Measurements from ENCODE around the gene AGPAT3.

The AGPAT3 gene

DNA sequence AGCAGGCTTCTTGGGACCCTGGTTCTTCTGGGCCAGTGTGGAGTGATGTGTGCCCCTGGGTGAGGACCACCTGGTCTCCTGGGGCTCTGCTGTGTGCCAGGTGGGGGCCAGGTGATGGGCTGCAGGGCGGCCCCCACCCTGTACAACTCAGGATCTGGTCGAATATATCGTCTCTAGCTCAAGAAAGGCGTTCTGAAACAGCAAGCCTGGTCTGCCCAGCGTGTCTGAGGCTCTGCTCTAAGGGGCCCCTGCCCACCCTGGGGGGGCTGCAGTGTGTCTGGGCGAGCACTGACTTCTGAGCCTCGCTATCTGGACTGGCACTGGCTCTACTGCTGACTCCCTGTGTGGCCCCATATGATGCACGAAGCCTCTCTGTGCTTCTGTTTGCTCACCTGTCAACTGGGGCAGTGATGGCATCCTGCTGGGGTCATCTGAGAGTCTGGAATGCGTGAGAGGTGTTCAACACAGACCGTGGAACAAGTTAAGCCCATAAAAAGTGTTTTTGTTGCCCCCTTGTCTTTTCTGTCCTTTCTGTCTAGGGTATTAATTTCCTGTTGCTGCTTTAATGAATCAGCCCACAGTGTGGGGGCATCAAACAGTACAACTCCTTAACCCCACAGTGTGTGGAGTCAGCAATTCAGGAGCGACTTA lies 91.1 kb downstream of the AGPAT3 start:
- Histone ChIP-seq H3K9me3 (ENCODE audit: control insufficient read depth, low read length) (no peaks in the 10 kb centered on the region), H3K36me3 (ENCODE audit: control insufficient read depth, insufficient read depth, low read length) (peaks cover 5% of the 10 kb centered on the region), H3K4me1 (ENCODE audit: control insufficient read depth, insufficient read depth, low read length) (peaks cover 24% of the 10 kb centered on the region), H3K4me3 (ENCODE audit: low read length) (no peak overlapping the region), H3K27me3 (ENCODE audit: control insufficient read depth, insufficient read depth, low read length) (no peaks in the 10 kb centered on the region), H3K9ac (ENCODE audit: low read length) (no peak overlapping the region)

DNA sequence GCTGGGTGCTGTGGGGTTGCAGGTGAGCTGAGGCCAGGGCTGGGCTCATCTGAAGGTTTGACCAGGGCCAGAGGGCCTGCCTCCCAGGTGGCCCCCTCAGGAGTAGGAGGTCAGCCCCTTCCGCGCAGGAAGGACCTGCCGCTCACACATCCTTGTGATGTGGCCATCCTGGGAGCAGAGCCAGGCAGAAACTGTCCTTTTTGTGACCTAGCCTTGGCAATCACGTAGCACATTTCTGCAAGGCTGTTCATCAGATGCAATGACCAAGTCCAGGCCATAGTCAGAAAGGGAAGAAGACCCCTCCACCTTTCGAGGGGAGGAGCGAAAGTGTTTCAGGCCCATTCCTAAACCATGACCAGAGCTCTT lies 91.6 kb downstream of the AGPAT3 start:
- H3K27me3 ChIP-seq (ENCODE audit: control insufficient read depth, insufficient read depth, low read length), result no peaks in the 10 kb centered on the region
- no peaks in the 10 kb centered on the region for H3K9me3 ChIP-seq (ENCODE audit: control insufficient read depth, low read length)
- peaks cover 22% of the 10 kb centered on the region for H3K4me1 ChIP-seq (ENCODE audit: control insufficient read depth, insufficient read depth, low read length)
- H3K4me3 ChIP-seq (ENCODE audit: low read length), result no peak overlapping the region
- H3K9ac ChIP-seq (ENCODE audit: low read length), result no peak overlapping the region
- H3K36me3 ChIP-seq (ENCODE audit: control insufficient read depth, insufficient read depth, low read length), result peaks cover 5% of the 10 kb centered on the region

DNA sequence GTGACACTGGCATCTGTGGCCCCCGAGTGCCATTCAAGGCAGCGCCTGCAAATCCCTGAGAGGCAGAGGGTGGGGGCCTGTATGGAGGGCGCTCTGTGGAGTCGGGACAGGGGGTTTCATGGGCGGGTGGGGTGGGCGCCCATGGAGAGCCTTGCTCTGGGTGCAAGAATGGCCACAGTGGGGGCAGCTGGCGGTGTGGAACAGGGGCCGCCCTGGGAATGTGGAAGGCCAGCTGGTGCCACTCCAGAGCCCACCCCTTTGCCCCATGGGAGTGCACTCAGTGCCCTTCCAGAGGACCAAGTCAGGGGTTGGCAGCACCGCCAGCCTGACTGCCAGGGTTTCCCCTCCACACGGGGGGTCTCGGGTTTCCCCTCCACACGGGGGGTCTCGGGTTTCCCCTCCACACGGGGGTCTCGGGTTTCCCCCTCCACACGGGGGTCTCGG lies 92.1 kb downstream of the AGPAT3 start:
- no peak overlapping the region for H3K4me3 ChIP-seq (ENCODE audit: low read length)
- no peaks in the 10 kb centered on the region for H3K9me3 ChIP-seq (ENCODE audit: control insufficient read depth, low read length)
- H3K4me1 ChIP-seq (ENCODE audit: control insufficient read depth, insufficient read depth, low read length), result peaks cover 17% of the 10 kb centered on the region
- H3K27me3 ChIP-seq (ENCODE audit: control insufficient read depth, insufficient read depth, low read length), result no peaks in the 10 kb centered on the region
- no peak overlapping the region for H3K9ac ChIP-seq (ENCODE audit: low read length)
- peaks cover 5% of the 10 kb centered on the region for H3K36me3 ChIP-seq (ENCODE audit: control insufficient read depth, insufficient read depth, low read length)

DNA sequence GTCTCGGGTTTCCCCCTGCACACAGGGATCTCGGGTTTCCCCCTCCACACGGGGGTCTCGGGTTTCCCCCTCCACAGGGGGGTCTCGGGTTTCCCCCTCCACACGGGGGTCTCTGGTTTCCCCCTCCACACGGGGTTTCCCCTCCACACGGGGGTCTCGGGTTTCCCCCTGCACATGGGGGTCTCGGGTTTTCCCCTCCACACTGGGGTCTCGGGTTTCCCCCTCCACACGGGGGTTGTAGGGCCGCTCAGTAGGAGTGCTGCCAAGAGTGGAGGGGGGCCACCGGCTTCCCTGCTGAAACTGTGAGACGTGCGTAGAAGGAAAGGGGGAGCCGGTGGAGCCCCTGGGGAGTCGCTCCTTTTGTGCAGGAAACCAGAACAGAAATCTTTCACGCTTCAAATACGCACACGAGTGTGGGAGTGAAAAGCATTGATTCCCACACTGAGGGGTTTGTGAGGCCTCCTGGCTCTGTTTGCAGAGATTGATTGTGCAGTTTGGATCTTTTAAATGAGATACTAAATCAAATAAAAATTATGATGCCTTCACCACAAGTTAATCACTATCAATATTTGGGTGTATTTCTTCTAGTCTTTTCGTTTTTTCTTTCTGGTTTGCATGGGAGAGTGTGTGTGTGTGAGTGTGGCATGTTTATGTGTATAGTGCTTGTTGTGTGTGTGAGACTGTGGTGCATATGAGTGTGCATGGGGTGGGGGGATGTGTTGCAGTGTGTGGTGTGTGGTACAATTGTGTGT lies 92.8 kb downstream of the AGPAT3 start:
- Histone ChIP-seq H3K9me3 (ENCODE audit: control insufficient read depth, low read length) (no peaks in the 10 kb centered on the region), H3K9ac (ENCODE audit: low read length) (no peak overlapping the region), H3K36me3 (ENCODE audit: control insufficient read depth, insufficient read depth, low read length) (peaks cover 5% of the 10 kb centered on the region), H3K4me3 (ENCODE audit: low read length) (no peak overlapping the region), H3K27me3 (ENCODE audit: control insufficient read depth, insufficient read depth, low read length) (no peaks in the 10 kb centered on the region), H3K4me1 (ENCODE audit: control insufficient read depth, insufficient read depth, low read length) (peaks cover 11% of the 10 kb centered on the region)

DNA sequence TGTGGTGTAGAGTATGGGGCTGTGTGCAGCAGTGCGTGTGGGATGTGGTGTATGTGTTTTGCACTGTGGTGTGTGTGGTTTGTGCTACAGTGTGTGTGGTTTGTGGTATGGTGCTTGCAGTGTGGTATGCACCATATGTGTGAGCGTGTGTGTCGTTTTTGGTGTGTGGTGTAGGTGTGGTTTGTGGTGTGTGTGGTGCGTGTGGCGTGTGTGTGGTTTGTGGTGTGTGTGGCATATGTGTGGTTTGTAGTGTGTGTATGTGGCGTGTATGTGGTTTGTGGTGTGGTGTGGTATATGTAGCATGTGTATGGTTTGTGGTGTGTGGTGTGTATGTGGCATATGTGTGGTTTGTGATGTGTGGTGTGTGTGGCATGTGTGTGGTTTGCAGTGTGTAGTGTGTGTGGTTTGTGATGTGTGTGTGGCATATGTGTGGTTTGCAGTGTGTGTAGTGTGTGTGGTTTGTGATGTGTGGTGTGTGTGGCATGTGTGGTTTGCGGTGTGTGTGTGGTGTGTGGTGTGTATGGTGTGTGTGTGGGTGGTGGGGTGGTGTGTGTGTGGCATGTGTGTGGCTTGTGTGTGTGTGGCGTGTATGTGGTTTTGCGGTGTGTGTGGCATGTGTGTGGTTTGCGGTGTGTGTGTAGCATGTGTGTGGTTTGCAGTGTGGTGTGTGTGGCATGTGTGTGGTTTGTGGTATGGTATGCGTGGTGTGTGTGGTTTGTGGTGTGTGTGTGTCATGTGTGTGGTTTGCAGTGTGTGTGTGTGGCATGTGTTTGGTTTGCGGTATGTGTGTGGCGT lies 93.5 kb downstream of the AGPAT3 start:
- peaks cover 5% of the 10 kb centered on the region for H3K36me3 ChIP-seq (ENCODE audit: control insufficient read depth, insufficient read depth, low read length)
- H3K4me3 ChIP-seq (ENCODE audit: low read length), result no peak overlapping the region
- no peaks in the 10 kb centered on the region for H3K27me3 ChIP-seq (ENCODE audit: control insufficient read depth, insufficient read depth, low read length)
- H3K9me3 ChIP-seq (ENCODE audit: control insufficient read depth, low read length), result no peaks in the 10 kb centered on the region
- H3K9ac ChIP-seq (ENCODE audit: low read length), result no peak overlapping the region
- peaks cover 5% of the 10 kb centered on the region for H3K4me1 ChIP-seq (ENCODE audit: control insufficient read depth, insufficient read depth, low read length)

DNA sequence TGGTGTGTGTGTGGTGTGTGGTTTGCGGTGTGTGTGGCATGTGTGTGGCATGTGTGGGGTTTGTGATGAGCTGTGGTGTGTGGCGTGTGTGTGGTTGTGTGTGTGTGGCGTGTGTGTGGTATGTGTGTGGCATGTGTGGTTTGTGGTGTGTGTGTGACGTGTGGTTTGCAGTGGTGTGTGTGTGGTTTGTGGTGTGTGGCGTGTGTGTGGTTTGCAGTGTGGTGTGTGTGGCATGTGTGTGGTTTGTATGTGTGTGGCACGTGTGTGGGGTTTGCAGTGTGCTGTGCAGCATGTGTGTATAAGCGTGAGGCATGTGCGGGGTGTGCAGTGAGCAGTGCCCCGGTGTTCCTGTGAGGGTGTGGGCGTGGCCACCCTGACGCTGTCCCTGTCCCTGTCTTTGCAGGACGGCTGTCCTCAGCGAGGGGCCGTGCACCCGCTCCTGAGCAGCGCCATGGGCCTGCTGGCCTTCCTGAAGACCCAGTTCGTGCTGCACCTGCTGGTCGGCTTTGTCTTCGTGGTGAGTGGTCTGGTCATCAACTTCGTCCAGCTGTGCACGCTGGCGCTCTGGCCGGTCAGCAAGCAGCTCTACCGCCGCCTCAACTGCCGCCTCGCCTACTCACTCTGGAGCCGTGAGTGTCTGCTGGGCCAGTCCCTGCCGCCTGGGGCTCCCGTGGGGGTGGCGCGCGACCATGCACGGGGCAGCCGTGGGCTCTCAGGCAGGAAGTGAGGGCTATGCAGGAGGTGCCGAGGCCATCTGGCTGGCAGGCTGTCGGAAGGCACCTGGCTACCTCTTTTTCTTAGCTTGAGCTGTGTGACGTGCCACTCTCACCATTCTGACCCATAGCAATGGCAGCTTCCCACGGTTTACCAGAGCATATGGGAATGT lies 94.5 kb downstream of the AGPAT3 start:
- Histone ChIP-seq H3K9me3 (ENCODE audit: control insufficient read depth, low read length) (no peaks in the 10 kb centered on the region), H3K4me3 (ENCODE audit: low read length) (no peak overlapping the region), H3K36me3 (ENCODE audit: control insufficient read depth, insufficient read depth, low read length) (peaks cover 5% of the 10 kb centered on the region), H3K4me1 (ENCODE audit: control insufficient read depth, insufficient read depth, low read length) (no peaks in the 10 kb centered on the region), H3K27me3 (ENCODE audit: control insufficient read depth, insufficient read depth, low read length) (no peaks in the 10 kb centered on the region), H3K9ac (ENCODE audit: low read length) (no peak overlapping the region)

DNA sequence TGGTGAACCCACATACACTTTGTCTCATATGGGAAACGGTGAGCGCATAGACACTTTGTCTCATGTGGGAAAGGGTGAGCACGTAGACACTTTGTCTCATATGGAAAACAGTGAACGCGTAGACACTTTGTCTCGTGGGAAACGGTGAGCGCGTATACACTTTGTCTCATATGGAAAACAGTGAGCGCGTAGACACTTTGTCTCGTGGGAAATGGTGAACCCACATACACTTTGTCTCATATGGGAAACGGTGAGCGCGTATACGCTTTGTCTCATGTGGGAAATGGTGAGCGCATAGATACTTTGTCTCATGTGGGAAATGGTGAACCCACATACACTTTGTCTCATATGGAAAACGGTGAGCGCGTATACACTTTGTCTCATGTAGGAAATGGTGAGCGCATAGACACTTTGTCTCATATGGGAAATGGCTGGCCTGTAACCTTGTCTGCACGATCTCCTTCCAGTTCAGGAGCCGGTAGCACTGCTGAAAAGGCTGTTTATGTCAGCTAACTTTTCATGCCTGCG lies 96.4 kb downstream of the AGPAT3 start:
- H3K9ac ChIP-seq (ENCODE audit: low read length), result no peak overlapping the region
- no peak overlapping the region for H3K4me3 ChIP-seq (ENCODE audit: low read length)
- H3K27me3 ChIP-seq (ENCODE audit: control insufficient read depth, insufficient read depth, low read length), result no peaks in the 10 kb centered on the region
- no peaks in the 10 kb centered on the region for H3K4me1 ChIP-seq (ENCODE audit: control insufficient read depth, insufficient read depth, low read length)
- H3K9me3 ChIP-seq (ENCODE audit: control insufficient read depth, low read length), result no peaks in the 10 kb centered on the region
- H3K36me3 ChIP-seq (ENCODE audit: control insufficient read depth, insufficient read depth, low read length), result peaks cover 5% of the 10 kb centered on the region

DNA sequence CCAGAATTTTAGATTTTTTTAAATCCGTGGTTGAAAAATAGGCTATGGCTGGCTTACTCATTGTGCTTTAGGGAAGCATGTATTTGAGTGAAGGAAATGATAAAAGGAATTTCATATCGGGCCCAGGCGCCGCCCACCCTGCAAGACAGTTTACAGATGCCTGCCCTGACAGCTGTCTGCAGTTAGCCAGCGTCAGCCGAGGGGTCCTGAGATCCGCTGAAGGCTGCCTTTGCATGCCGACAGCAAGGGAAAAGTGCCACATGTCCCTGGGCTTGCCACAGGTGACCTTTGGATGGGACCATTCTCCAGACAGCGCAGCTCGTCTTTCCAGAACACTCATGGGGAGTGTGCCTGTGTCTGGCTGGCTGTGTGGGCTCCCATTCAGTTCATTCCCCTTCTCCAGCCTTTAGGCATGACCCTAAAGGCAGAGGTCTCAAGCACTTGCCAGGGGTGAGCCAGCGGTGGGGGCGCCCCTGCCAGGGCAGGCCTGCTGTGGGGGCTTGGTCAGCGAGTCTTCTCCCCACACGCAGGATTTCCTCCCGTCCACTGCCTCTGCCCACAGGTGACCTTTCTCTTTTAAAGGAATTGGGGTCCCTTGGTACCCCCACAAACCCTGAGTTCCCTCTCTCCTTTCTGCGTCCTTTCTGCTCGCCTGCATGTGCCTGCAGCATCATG lies 101.0 kb downstream of the AGPAT3 start:
- Histone ChIP-seq H3K36me3 (ENCODE audit: control insufficient read depth, insufficient read depth, low read length) (peaks cover under 1% of the 10 kb centered on the region), H3K4me3 (ENCODE audit: low read length) (no peak overlapping the region), H3K27me3 (ENCODE audit: control insufficient read depth, insufficient read depth, low read length) (no peaks in the 10 kb centered on the region), H3K4me1 (ENCODE audit: control insufficient read depth, insufficient read depth, low read length) (no peaks in the 10 kb centered on the region), H3K9me3 (ENCODE audit: control insufficient read depth, low read length) (no peaks in the 10 kb centered on the region), H3K9ac (ENCODE audit: low read length) (no peak overlapping the region)

DNA sequence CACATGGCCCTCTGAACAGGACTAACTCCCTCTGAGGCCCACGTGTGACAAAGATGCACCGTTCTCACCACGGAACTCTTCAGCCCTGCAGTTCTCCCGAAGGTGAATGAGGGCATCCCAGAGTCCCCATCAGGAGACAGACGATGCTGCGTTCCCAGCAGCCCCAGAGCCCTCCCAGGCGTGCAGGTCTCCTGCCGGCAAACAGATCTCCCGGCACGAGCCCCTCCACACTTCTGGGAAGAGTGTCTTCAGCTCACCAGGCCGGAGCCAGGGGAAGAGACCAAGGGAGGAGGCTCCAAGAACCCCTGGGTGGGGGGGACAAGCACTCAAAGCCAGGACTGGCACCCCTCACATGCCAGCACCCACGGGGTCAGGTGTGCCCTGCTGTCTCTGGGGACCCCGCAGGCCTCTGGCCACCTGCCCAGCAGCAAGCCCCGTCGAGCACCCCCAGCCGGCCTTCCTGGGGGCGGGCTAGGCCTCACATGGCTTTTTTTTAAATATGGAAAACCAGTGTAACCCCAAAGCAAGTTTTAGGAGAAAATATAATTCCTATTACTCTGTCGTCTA lies 102.0 kb downstream of the AGPAT3 start:
- no peak overlapping the region for H3K9ac ChIP-seq (ENCODE audit: low read length)
- H3K4me1 ChIP-seq (ENCODE audit: control insufficient read depth, insufficient read depth, low read length), result no peaks in the 10 kb centered on the region
- H3K36me3 ChIP-seq (ENCODE audit: control insufficient read depth, insufficient read depth, low read length), result peaks cover 9% of the 10 kb centered on the region
- H3K4me3 ChIP-seq (ENCODE audit: low read length), result no peak overlapping the region
- no peaks in the 10 kb centered on the region for H3K9me3 ChIP-seq (ENCODE audit: control insufficient read depth, low read length)
- H3K27me3 ChIP-seq (ENCODE audit: control insufficient read depth, insufficient read depth, low read length), result no peaks in the 10 kb centered on the region

DNA sequence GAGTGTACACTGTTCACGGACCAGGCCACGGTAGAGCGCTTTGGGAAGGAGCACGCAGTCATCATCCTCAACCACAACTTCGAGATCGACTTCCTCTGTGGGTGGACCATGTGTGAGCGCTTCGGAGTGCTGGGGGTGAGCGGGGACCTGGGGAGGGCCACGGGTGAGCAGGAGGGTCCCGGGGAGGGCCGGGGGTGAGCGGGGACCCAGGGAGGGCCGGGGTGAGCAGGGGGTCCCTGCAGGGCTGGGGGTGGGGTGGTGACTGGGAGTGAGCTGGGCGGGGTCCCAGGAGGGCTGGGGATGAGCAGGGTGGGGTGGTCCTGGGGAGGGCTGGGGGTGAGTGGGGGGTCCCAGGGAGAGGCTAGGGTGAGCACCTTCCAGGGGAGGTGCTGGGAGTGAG lies 103.0 kb downstream of the AGPAT3 start:
- Histone ChIP-seq H3K36me3 (ENCODE audit: control insufficient read depth, insufficient read depth, low read length) (peaks cover 9% of the 10 kb centered on the region), H3K9me3 (ENCODE audit: control insufficient read depth, low read length) (no peaks in the 10 kb centered on the region), H3K27me3 (ENCODE audit: control insufficient read depth, insufficient read depth, low read length) (no peaks in the 10 kb centered on the region), H3K9ac (ENCODE audit: low read length) (no peak overlapping the region), H3K4me1 (ENCODE audit: control insufficient read depth, insufficient read depth, low read length) (peaks cover 9% of the 10 kb centered on the region), H3K4me3 (ENCODE audit: low read length) (no peak overlapping the region)
